ENCODE measurements around the gene NEXN.
"Not testable (repeated sequence)": the region's sequence is repeated elsewhere in the genome, so short reads cannot be mapped to it uniquely, and the experiment has no call there.

The NEXN gene

DNA sequence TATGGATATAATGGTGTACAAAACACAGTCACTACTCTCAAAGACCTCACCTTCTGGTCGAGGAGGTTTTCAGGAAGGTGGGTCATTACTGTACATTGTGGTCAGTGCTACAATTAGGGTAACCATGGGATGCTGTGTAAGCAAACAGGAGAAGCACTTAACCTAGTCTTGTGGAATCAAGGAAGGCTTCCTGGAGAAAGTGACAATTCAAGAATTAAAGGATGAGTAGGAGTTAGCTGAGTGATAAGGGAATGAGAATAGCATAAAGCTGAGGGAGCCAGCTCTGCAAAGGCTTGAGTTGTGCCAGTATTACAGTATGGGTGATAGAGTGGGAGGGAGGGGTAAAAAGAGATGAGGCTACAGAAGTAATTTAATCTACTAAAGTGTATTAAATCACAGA, 17.2 kb downstream of the NEXN start:
- peaks cover 14% of the 10 kb centered on the region for H3K79me2 ChIP-seq (ENCODE audit: control insufficient read depth, insufficient read depth, low read length, unreplicated experiment)

DNA sequence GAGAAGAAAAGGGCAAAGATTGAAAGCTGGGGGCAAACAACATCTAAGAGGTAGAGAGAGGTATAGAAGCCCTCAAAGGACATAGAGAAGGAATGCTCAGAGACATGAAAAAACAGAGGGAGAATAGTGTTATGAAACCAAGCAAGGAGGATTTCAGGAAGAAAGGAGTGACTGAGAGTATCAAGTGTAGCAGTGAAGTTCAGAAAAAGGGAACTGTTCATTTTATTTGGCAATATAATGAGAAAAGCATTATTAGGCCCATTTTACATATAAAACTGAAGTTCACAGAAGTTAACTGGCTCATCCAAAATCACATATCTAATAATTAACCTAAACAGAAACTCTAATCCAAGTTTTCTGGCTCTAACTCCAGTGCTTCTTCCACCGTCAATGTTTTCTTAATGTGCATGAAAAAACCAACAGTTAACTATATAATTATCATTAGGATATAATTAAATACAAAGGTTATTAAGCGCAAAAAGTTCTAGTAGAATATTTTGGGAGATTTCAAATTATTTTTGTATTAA, 17.7 kb downstream of the NEXN start:
- H3K79me2 ChIP-seq (ENCODE audit: control insufficient read depth, insufficient read depth, low read length, unreplicated experiment): peaks cover 13% of the 10 kb centered on the region

More for the DNA sequence above, 17.2 kb downstream of the NEXN start:
- H3K27me3 ChIP-seq (ENCODE audit: insufficient read depth, low read length): no peaks in the 10 kb centered on the region
- no peaks in the 10 kb centered on the region for H3K36me3 ChIP-seq (ENCODE audit: insufficient read depth, low read length)
- H3K4me1 ChIP-seq (ENCODE audit: control insufficient read depth, insufficient read depth, low read length, unreplicated experiment): peaks cover 1% of the 10 kb centered on the region
- H3K27ac ChIP-seq (ENCODE audit: low read depth, low read length): no peak overlapping the region
- no peak overlapping the region for H3K4me3 ChIP-seq (ENCODE audit: low read depth, low read length)
- no peak overlapping the region for H2AFZ ChIP-seq (ENCODE audit: low read length, unreplicated experiment)

DNA sequence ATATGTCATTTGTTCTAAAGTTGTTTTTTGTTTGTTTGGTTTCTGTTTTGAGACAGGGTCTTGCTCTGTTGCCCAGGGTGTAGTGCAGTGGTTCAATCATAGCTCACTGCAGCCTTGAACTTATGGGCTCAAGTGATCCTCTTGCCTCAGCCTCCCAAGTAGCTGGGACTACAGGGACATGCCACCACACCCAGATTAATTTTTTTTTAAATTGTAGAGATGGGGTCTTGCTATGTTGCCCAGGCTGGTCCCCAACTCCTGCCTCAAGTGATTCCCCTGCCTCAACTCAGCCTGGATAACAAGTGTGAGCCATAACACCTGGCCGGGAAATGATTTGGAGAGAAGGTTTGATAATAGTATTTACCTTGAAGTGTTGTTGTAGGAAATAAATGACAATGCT, 18.2 kb downstream of the NEXN start:
- Histone ChIP-seq H3K27ac (ENCODE audit: low read depth, low read length) (no peak overlapping the region), H3K4me1 (ENCODE audit: control insufficient read depth, insufficient read depth, low read length, unreplicated experiment) (no peaks in the 10 kb centered on the region), H3K4me3 (ENCODE audit: low read depth, low read length) (no peak overlapping the region), H3K79me2 (ENCODE audit: control insufficient read depth, insufficient read depth, low read length, unreplicated experiment) (peaks cover 10% of the 10 kb centered on the region), H2AFZ (ENCODE audit: low read length, unreplicated experiment) (no peak overlapping the region), H3K36me3 (ENCODE audit: insufficient read depth, low read length) (no peaks in the 10 kb centered on the region), H3K27me3 (ENCODE audit: insufficient read depth, low read length) (no peaks in the 10 kb centered on the region)

More for the DNA sequence above, 17.7 kb downstream of the NEXN start:
- Histone ChIP-seq H3K27ac (ENCODE audit: low read depth, low read length) (no peak overlapping the region), H3K4me1 (ENCODE audit: control insufficient read depth, insufficient read depth, low read length, unreplicated experiment) (no peaks in the 10 kb centered on the region), H3K4me3 (ENCODE audit: low read depth, low read length) (no peak overlapping the region), H2AFZ (ENCODE audit: low read length, unreplicated experiment) (no peak overlapping the region), H3K27me3 (ENCODE audit: insufficient read depth, low read length) (no peaks in the 10 kb centered on the region), H3K36me3 (ENCODE audit: insufficient read depth, low read length) (no peaks in the 10 kb centered on the region)

GRCh38 chr1:77910116-77910515, 21.7 kb downstream of the NEXN start:
- H3K4me3 ChIP-seq (ENCODE audit: low read depth, low read length): no peak overlapping the region
- no peaks in the 10 kb centered on the region for H3K4me1 ChIP-seq (ENCODE audit: control insufficient read depth, insufficient read depth, low read length, unreplicated experiment)
- H2AFZ ChIP-seq (ENCODE audit: low read length, unreplicated experiment): no peak overlapping the region
- H3K79me2 ChIP-seq (ENCODE audit: control insufficient read depth, insufficient read depth, low read length, unreplicated experiment): peaks cover 2% of the 10 kb centered on the region
- no peaks in the 10 kb centered on the region for H3K36me3 ChIP-seq (ENCODE audit: insufficient read depth, low read length)
- no peak overlapping the region for H3K27ac ChIP-seq (ENCODE audit: low read depth, low read length)
- no peaks in the 10 kb centered on the region for H3K27me3 ChIP-seq (ENCODE audit: insufficient read depth, low read length)

GRCh38 chr1:77918918-77919317, 30.5 kb downstream of the NEXN start:
- not testable (repeated sequence) for H3K27ac ChIP-seq (ENCODE audit: low read depth, low read length); H3K4me3 ChIP-seq (ENCODE audit: low read depth, low read length); H3K27me3 ChIP-seq (ENCODE audit: insufficient read depth, low read length); H2AFZ ChIP-seq (ENCODE audit: low read length, unreplicated experiment); H3K79me2 ChIP-seq (ENCODE audit: control insufficient read depth, insufficient read depth, low read length, unreplicated experiment); H3K4me1 ChIP-seq (ENCODE audit: control insufficient read depth, insufficient read depth, low read length, unreplicated experiment)
- H3K36me3 ChIP-seq (ENCODE audit: insufficient read depth, low read length): peaks cover 14% of the 10 kb centered on the region

DNA sequence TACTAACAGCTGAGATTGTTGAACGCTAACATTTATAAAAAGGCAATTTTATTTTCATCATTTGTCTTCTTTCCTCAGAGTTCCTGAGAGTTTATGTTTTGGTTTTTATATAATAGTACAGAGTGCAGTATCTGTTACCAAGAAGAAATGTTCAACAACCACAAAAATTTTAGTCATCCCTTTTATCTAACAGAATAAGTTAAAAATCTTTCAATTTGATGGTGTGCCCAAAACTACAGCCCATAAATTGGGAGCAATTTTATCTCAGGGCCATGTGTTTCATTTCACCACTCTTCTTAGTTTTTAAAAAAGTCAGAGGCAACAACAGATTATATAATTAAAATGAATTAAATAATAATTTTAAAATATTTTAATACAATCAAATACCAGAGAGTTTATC, 37.1 kb downstream of the NEXN start:
- H3K36me3 ChIP-seq (ENCODE audit: insufficient read depth, low read length): peaks cover 8% of the 10 kb centered on the region
- H3K27ac ChIP-seq (ENCODE audit: low read depth, low read length): 0 out of 2 replicates have a peak overlapping the region, but pooled peaks have one; percentile 19
- H3K79me2 ChIP-seq (ENCODE audit: control insufficient read depth, insufficient read depth, low read length, unreplicated experiment): no peaks in the 10 kb centered on the region
- H3K27me3 ChIP-seq (ENCODE audit: insufficient read depth, low read length): no peaks in the 10 kb centered on the region
- H2AFZ ChIP-seq (ENCODE audit: low read length, unreplicated experiment): no peak overlapping the region
- peaks cover 14% of the 10 kb centered on the region for H3K4me1 ChIP-seq (ENCODE audit: control insufficient read depth, insufficient read depth, low read length, unreplicated experiment)
- H3K4me3 ChIP-seq (ENCODE audit: low read depth, low read length): no peak overlapping the region

- Histone ChIP-seq H3K4me3 (ENCODE audit: low read depth, low read length) (no peak overlapping the region), H3K79me2 (ENCODE audit: control insufficient read depth, insufficient read depth, low read length, unreplicated experiment) (no peaks in the 10 kb centered on the region), H3K4me1 (ENCODE audit: control insufficient read depth, insufficient read depth, low read length, unreplicated experiment) (peaks cover 14% of the 10 kb centered on the region), H2AFZ (ENCODE audit: low read length, unreplicated experiment) (no peak overlapping the region), H3K27me3 (ENCODE audit: insufficient read depth, low read length) (no peaks in the 10 kb centered on the region), H3K27ac (ENCODE audit: low read depth, low read length) (no peak overlapping the region), H3K36me3 (ENCODE audit: insufficient read depth, low read length) (peaks cover 8% of the 10 kb centered on the region)
Observed at GRCh38 chr1:77925956-77926355, 37.5 kb downstream of the NEXN start.

GRCh38 chr1:77926561-77927357, 38.3 kb downstream of the NEXN start:
- H3K27me3 ChIP-seq (ENCODE audit: insufficient read depth, low read length): no peaks in the 10 kb centered on the region
- no peaks in the 10 kb centered on the region for H3K79me2 ChIP-seq (ENCODE audit: control insufficient read depth, insufficient read depth, low read length, unreplicated experiment)
- no peak overlapping the region for H2AFZ ChIP-seq (ENCODE audit: low read length, unreplicated experiment)
- no peak overlapping the region for H3K4me3 ChIP-seq (ENCODE audit: low read depth, low read length)
- peaks cover 14% of the 10 kb centered on the region for H3K4me1 ChIP-seq (ENCODE audit: control insufficient read depth, insufficient read depth, low read length, unreplicated experiment)
- H3K27ac ChIP-seq (ENCODE audit: low read depth, low read length): no peak overlapping the region
- peaks cover 8% of the 10 kb centered on the region for H3K36me3 ChIP-seq (ENCODE audit: insufficient read depth, low read length)

GRCh38 chr1:77927414-77927813, 39.0 kb downstream of the NEXN start:
- Histone ChIP-seq H3K36me3 (ENCODE audit: insufficient read depth, low read length) (peaks cover 8% of the 10 kb centered on the region), H2AFZ (ENCODE audit: low read length, unreplicated experiment) (no peak overlapping the region), H3K27ac (ENCODE audit: low read depth, low read length) (no peak overlapping the region), H3K27me3 (ENCODE audit: insufficient read depth, low read length) (no peaks in the 10 kb centered on the region), H3K4me1 (ENCODE audit: control insufficient read depth, insufficient read depth, low read length, unreplicated experiment) (peaks cover 14% of the 10 kb centered on the region), H3K79me2 (ENCODE audit: control insufficient read depth, insufficient read depth, low read length, unreplicated experiment) (no peaks in the 10 kb centered on the region), H3K4me3 (ENCODE audit: low read depth, low read length) (no peak overlapping the region)

DNA sequence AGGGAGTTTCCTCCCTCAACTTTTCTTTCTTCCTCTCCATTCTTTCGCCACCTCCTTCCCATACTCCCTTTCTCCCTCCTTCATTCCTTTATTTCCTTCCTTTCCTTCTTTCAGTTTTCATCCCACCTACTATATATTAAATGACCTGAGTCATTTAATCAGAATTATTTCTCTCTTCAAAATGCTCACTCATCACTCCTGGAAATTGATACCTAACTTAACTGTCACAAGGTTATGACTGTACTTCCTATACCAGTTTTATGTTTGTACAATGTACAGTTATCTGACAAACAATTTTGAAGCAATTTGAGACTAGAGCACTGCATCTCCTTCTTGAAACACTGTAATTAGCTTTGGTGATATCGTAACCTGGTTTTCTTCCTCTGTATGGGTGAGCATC, 41.4 kb downstream of the NEXN start:
- H3K4me3 ChIP-seq (ENCODE audit: low read depth, low read length): no peak overlapping the region
- peak overlapping the region; percentile 52; the same call in 1 of the 2 replicates for H3K27ac ChIP-seq (ENCODE audit: low read depth, low read length)
- peaks cover 13% of the 10 kb centered on the region for H3K36me3 ChIP-seq (ENCODE audit: insufficient read depth, low read length)
- H3K79me2 ChIP-seq (ENCODE audit: control insufficient read depth, insufficient read depth, low read length, unreplicated experiment): no peaks in the 10 kb centered on the region
- no peaks in the 10 kb centered on the region for H3K27me3 ChIP-seq (ENCODE audit: insufficient read depth, low read length)
- H3K4me1 ChIP-seq (ENCODE audit: control insufficient read depth, insufficient read depth, low read length, unreplicated experiment): peaks cover 14% of the 10 kb centered on the region
- H2AFZ ChIP-seq (ENCODE audit: low read length, unreplicated experiment): peak overlapping the region; percentile 61

DNA sequence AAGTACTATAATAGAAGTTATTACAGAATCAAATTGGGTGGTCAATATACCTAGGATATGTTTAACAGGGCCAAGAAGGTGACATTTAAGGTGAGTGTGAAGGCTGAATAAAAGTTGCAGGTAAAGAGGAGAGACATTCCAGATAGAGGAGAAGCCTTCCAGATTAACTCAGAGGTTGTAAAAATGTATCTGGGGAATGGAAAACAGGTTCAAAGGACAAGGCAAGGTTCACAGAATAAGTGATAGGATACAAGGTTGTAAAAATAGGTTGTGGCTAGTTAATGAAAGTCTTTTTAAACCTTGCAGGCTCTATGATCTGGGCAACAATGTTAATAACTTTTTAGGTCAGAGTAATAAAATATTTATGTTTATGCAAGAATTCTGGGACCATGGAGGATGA, 50.2 kb downstream of the NEXN start:
- no peaks in the 10 kb centered on the region for H3K27me3 ChIP-seq (ENCODE audit: insufficient read depth, low read length)
- H3K27ac ChIP-seq (ENCODE audit: low read depth, low read length): no peak overlapping the region
- no peaks in the 10 kb centered on the region for H3K79me2 ChIP-seq (ENCODE audit: control insufficient read depth, insufficient read depth, low read length, unreplicated experiment)
- no peak overlapping the region for H2AFZ ChIP-seq (ENCODE audit: low read length, unreplicated experiment)
- no peak overlapping the region for H3K4me3 ChIP-seq (ENCODE audit: low read depth, low read length)
- peaks cover 14% of the 10 kb centered on the region for H3K36me3 ChIP-seq (ENCODE audit: insufficient read depth, low read length)
- peaks cover 5% of the 10 kb centered on the region for H3K4me1 ChIP-seq (ENCODE audit: control insufficient read depth, insufficient read depth, low read length, unreplicated experiment)
